Mammary epithelial cell (primary cell): ENCODE data around the gene SOCS3.

Experiments
- EZH2 ChIP-seq: IDR thresholded peaks from 2 replicates; pipeline ENCODE4 v1.6.1; 2012; ENCODE audit warnings: low read length, inconsistent platforms, borderline replicate concordance
- TF ChIP-seq, protein P1 (sequence below), 2 donors: IDR thresholded peaks in 1 of 2; conservative IDR thresholded peaks in 1 of 2; 2 replicates each; pipeline ENCODE4 v1.5.1; 2011 to 2012; ENCODE audit warnings: inconsistent platforms in 2 of 2, low read length in 2 of 2, mild to moderate bottlenecking in 2 of 2, control low read depth in 1 of 2, low read depth in 1 of 2; ENCODE audit not compliant: insufficient read depth in 1 of 2; ENCODE audit errors: extremely low read depth in 1 of 2

DNA sequence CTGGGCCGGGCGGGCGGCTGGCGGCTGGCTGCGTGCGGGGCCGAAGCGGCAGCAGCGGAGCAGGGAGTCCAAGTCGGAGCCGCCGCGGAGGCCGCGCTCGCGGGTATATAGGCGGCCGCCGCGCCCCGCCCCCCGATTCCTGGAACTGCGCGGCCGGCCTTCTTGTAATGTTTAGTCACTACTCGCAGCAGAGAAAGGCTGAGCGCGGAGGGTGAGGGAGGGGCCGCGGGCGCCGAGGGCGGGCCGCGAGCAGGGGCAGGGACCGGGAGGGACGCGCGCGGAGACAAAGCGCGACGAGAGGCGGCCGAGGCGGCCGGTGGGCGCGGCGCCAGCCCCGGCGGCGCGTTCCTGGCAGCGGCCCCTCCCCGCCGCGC is at the start of gene SOCS3:
- TF ChIP-seq, protein P1, sequence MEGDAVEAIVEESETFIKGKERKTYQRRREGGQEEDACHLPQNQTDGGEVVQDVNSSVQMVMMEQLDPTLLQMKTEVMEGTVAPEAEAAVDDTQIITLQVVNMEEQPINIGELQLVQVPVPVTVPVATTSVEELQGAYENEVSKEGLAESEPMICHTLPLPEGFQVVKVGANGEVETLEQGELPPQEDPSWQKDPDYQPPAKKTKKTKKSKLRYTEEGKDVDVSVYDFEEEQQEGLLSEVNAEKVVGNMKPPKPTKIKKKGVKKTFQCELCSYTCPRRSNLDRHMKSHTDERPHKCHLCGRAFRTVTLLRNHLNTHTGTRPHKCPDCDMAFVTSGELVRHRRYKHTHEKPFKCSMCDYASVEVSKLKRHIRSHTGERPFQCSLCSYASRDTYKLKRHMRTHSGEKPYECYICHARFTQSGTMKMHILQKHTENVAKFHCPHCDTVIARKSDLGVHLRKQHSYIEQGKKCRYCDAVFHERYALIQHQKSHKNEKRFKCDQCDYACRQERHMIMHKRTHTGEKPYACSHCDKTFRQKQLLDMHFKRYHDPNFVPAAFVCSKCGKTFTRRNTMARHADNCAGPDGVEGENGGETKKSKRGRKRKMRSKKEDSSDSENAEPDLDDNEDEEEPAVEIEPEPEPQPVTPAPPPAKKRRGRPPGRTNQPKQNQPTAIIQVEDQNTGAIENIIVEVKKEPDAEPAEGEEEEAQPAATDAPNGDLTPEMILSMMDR (conservative IDR thresholded peaks at IDR 0.05 in 1 of 2, IDR thresholded peaks at IDR 0.05 in 1 of 2; ENCODE audit: extremely low read depth in 1 of 2, insufficient read depth in 1 of 2, low read depth in 1 of 2, low read length in 2 of 2): no peak
- no peak for TF ChIP-seq EZH2
